Panc1 (cell line): ENCODE measurements around the gene PML.

Source experiments
- CTCF ChIP-seq: fragments of 450-650 bp; IDR thresholded peaks from 2 replicates; pipeline ENCODE4 v1.5.1; 2017; ENCODE audit warnings: mild to moderate bottlenecking
- POLR2AphosphoS5 ChIP-seq: IDR thresholded peaks from 2 replicates; pipeline ENCODE4 v1.6.1; 2012; ENCODE audit warnings: mild to moderate bottlenecking, low read depth, low read length, moderate library complexity
- REST ChIP-seq, 2 experiments: IDR thresholded peaks; 2 replicates each; pipeline ENCODE4 v1.6.1; 2011 to 2012; ENCODE audit warnings: low read depth in 2 of 2, control low read depth in 1 of 2, low read length in 1 of 2, mild to moderate bottlenecking in 1 of 2, moderate library complexity in 1 of 2; ENCODE audit not compliant: insufficient read depth in 1 of 2
- SIN3A ChIP-seq: IDR thresholded peaks from 2 replicates; pipeline ENCODE4 v1.6.1; 2012; ENCODE audit warnings: low read depth, mild to moderate bottlenecking, low read length, moderate library complexity, borderline replicate concordance; ENCODE audit not compliant: insufficient read depth
- TCF7L2 ChIP-seq: IDR thresholded peaks from 2 replicates; pipeline ENCODE4 v1.6.1; 2011; ENCODE audit warnings: mild to moderate bottlenecking, low read depth, low read length, inconsistent platforms

- no peak for TF ChIP-seq CTCF
- no peak for TF ChIP-seq SIN3A
- no peak for TF ChIP-seq REST (IDR thresholded peaks at IDR 0.05; ENCODE audit: insufficient read depth in 1 of 2, low read depth in 2 of 2, low read length in 1 of 2)
- TF ChIP-seq POLR2AphosphoS5 = no peak
- TF ChIP-seq TCF7L2 = no peak
Observed at GRCh38 chr15:74044267-74045110, 50.0 kb downstream of the PML start.
